ENCODE measurements around the gene HYAL3. TPM values are rescaled to one million over a fixed set of nuclear protein-coding genes. Genes with fewer than 3 reads are reported as not detected.

Gene HYAL3
- total and polyA plus RNA-seq, 2 experiments from 2014 or later, result 2.4 to 7.1 TPM

- TF ChIP-seq ZNF462 (CRISPR knock-in tag; IDR thresholded peaks at IDR 0.05) (no peak), EZH2 (IDR thresholded peaks at IDR 0.05; ENCODE audit: low read depth, unreplicated experiment) (no peak), ETS1 (IDR thresholded peaks at IDR 0.05) (no peak), STAT1 (IDR thresholded peaks at IDR 0.05; ENCODE audit: unreplicated experiment) (no peak), JUNB (IDR thresholded peaks at IDR 0.05; ENCODE audit: unreplicated experiment) (no peak), REST (IDR thresholded peaks at IDR 0.05; ENCODE audit: unreplicated experiment) (no peak)
These were observed 31.1 kb upstream of the HYAL3 start (continued) for GRCh38 chr3:50330330-50330729.

Data from GM23338 (cell line).